ENCODE data around the gene LTB4R.
"Not testable (repeated sequence)": the region's sequence is repeated elsewhere in the genome, so short reads cannot be mapped to it uniquely, and the experiment has no call there.

The LTB4R gene

DNA sequence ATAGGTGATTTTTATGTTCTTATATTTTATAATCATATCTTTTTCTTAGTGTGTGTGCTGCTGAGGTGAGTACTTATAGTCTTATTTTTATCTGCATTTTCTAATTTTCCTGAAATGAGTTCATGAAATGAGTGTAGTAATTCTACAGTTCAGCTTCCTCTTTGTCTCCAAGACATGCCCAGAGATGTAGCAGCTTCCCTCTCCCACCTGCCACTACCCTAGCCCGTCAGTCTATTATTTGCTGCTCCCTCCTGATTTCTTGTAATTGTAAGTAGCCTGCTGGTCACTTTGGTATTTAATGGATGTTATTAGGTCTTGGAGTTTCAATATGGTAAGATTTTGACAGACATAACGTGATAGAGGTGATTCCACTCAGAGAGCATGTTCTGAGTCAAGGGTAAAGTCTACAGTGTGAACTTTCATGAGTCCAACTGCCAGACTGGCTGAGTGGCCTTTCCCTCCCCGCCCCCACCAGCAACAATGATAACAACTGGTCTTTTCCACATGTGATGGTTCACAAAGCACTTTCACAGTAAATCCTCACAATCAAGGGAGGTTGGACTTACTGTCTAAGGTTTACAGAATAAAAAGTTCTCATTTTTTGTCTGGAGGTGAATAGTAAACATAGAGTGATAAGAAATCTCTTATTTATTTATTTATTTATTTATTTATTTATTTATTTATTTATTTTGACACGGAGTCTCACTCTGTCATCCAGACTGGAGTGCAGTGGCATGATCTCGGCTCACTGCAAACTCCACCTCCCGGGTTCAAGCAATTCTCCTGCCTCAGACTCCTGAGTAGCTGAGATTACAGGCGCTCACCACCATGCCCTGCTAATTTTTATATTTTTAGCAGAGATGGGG is 32.7 kb downstream of the LTB4R start:
- peak in 1 of 2 donors; percentile 23 for DNase-seq

DNA sequence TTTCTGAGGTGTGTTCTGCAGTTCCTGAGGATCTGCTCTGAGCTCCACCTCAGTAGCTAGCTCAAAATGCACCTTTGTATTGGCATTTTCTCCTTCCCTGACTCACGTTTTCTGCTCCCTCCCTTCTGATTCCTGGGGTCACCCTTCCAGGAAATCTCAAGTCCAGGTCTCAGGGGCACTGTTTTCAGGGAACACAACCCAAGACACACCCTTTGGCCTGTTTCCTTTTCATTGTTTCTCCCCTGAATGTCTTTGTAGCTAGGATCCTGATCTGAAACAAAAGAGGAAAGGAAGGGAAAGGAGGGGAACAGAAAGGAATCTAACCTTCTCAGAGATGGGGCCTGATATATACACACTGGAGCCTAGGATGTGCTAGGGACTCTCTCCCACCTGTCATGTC is 35.8 kb downstream of the LTB4R start:
- DNase-seq: no peak

DNA sequence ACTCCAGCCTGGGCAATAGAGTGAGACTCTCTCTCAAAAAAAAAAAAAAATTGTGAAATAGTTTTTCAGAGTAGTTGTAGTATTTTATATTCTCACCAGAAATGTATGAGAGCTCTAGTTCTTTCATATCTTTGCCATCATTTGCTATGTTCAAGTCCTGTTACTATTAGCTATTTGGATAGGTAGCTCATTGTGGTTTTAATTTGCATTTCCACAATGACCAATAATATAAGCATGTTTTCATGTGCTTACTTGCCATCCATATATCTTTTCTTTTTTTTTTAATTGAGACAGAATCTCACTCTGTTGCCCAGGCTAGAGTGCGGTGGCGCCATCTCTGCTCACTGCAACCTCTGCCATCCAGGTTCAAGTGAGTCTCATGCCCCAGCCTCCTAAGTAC is 36.9 kb downstream of the LTB4R start:
- no peak for DNase-seq

DNA sequence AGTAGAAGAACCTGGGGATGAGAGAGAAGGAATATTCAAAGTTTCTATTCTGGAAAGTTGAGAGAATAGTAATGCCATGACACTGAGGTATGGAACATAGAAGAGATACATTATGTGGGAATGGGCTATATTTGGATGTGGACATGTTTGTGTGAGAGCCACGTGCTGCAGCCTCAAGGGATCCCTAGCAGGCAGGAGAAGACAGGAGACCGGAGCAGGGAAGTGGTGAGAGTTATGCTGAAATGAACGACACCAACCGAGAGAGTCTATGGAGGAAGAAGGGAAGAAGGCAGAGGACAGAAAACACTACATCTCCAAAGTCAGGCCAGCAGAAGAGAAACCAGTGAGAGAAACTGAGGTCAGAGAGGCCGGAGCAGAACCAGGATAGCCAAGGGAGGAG is 38.4 kb downstream of the LTB4R start:
- no peak for DNase-seq

DNA sequence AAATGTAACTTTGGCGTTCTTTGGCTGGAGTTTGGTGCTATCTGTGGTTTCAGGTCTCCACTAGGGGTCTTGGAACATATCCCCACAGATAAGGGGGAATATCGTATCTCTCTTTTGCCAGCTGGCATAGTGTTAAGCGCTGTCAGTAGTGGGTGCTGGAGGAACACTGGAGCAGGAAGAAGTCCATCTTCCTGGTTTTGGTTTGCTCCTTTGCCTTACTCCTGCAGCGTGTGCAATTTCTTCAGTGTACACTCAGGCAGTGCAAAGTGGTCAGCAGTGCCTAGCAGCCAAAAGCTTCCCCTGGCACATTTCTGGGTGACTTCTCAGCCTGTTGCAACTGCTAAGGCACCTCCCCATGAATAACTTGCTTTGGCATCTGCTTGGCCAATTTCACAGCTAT is 40.2 kb downstream of the LTB4R start:
- DNase-seq: peak; percentile 42 to 58

GRCh38 chr14:24353559-24354481 is 42.5 kb downstream of the LTB4R start:
- DNase-seq: peak in 1 of 2 donors; percentile 29

GRCh38 chr14:24354482-24354825 is 43.2 kb downstream of the LTB4R start:
- not testable (repeated sequence) for DNase-seq

DNA sequence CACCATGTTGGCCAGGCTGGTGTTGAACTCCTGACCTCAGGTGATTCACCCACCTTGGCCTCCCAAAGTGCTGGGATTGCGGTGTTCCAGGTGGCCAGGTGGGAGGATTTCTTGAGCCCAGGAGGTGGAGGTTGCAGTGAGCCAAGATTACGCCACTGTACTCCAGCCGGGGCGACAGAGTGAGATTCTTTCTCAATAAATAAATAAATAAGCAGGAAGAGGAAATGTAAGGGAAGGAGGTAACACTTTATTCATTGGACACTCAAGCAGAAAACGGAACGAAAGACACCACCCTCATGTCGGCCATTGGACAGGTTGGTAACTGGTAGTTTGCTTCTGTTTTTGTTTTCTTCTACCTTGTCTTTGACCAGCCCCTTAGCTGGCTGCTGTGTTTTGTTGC is 43.7 kb downstream of the LTB4R start:
- DNase-seq: peak in 1 of 2 donors; percentile 35

DNA sequence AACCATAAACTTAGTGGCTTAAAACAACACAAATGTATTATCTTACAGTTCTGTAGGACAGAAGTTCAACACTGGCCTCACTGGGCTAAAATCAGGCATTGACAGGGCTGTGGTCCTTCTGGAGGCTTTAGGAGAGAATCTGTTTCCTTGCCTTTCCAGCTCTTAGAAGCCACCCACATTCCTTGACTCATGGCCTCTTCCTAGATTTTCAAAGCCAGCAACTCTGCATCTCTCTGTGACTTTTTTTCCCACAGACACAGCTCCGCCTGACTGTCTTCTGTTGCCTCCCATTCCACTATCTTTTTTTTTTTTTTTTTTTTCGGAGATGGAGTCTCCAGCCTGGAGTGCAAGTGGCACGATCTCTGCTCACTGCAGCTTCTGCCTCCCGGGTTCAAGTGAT is 44.9 kb downstream of the LTB4R start:
- no peak for DNase-seq

DNA sequence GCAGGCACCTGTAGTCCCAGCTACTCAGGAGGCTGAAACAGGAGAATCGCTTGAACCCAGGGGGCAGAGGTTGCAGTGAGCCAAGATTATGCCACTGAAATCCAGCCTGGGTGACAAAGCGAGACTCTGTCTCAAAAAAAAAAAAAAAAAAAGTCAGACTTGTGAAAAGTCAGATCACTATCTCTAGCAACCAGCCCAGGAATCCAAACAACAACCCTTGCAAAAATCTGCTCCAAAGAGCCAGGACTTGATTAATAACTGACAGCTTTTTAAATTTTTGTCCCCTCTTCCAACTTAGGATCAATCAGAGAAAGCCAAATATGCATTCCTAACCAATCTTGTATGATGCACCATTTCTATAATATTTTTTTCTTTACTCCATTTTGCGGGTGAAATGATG is 49.0 kb downstream of the LTB4R start:
- DNase-seq: no peak

GRCh38 chr14:24361326-24361725 is 50.0 kb downstream of the LTB4R start:
- DNase-seq: peak; percentile 45 to 54

DNA sequence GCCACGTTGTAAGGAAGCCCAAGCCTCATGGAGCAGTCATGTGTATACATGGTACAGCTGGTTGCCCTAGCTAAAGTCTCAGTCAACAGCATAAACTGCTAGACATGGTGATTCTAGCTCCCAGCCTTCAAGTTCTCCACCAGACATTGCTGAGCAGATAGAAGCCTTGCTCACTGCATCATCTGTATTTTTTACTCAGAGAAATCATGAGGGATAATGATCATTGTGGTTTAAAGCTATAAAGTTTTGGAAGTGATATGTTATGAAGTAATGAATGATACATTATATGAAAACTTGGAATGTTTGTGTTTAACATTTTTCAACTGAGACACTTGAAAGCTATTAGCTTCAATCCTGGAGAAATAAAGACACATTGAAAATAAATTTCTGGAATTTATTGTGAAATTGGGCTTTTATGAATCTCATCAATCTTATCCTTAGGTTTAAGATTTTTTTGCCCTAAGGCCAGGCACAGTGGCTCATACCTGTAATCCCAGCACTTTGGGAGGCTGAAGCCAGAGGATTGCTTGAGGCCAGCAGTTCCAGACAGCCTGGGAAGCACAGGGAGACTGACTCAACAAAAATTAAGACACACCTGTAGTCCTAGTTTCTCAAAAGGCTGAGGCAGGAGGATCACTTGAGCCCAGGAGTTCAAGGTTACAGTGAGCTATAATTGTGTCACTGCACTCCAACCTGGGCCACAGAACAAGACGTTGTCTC is 51.1 kb downstream of the LTB4R start:
- no peak for DNase-seq

- no peak for DNase-seq
Measured at GRCh38 chr14:24363401-24363800, 52.1 kb downstream of the LTB4R start.

DNA sequence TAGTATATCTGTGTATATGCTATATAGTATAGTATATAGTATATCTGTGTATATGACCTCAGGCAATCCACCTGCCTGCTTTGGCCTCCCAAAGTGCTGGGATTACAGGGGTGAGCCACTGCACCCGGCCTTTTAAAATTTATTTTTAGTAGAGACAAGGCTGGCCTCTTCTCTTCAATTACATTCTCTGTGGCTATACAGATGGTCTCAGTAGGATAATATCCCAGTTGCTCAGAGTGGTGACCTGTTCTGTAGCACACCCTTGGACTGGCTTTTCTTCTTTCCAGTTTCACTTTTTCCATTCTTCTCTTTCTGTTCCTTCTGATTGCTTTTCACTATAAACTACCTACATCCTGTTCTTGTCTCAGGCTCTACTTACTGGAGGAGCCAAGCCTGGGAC is 53.5 kb downstream of the LTB4R start:
- no peak for DNase-seq

DNA sequence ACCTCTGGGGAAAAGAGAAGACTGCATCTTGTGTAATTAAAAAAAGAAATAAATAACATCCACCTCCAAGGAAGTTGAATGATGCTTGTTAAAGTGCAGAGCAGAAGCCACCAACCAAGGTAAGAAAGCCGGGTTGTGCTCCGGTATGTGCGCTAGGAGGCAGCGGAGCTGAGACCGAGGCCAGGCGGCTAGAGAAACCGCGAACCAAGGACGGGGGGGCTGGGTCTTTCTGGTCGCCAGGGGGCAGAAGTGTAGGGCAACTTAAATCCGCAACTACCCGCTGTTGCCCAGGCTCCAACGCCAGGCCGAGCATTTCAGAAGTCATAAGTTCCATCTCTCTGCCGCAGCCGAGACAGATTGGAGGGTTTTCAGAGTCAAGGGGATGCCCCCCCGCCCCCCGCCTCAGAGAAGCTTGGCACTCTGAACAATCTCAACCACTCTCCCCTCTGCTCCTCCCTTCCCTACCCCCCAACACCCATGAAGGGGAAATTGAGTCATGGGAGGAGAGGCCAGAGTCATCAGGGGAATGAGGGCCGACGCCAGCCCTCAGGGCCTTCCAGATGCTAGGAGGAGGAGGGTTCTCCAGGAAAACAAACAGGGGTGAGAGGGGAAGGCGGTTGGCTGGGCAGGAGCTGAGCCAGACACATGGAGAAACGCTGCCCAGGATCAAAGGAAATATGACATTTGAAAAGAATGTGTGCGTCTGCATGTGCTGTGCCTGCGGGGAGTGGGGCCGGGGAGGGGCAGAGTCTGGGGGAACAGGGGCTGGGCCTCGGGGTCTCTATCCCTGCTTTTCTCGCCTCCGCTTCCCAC is 54.5 kb downstream of the LTB4R start:
- DNase-seq: peak; percentile 69 to 80

GRCh38 chr14:24366413-24366720 is 55.1 kb downstream of the LTB4R start:
- DNase-seq: no peak

- no peak for DNase-seq
Measured at GRCh38 chr14:24366721-24367513, 55.6 kb downstream of the LTB4R start.
